Upper lobe of left lung (tissue), 4 donors: ENCODE results near the gene THAP4.

ENCODE experiments used
- CTCF ChIP-seq, 6 experiments: fragments of 450-650 bp in 4 of 6; fragments of 200-600 bp in 2 of 6; sonication (generic) in 2 of 6; IDR thresholded peaks; one replicate each; pipeline ENCODE4 v1.5.1; 2016 to 2019; ENCODE audit warnings: antibody characterized with exemption in 6 of 6
- POLR2AphosphoS5 ChIP-seq, 2 donors: sonication (generic); formaldehyde crosslinking; IDR thresholded peaks; one replicate each; pipeline ENCODE4 v1.5.1; 2017; ENCODE audit warnings: antibody characterized with exemption in 2 of 2

- TF ChIP-seq POLR2AphosphoS5 (IDR thresholded peaks at IDR 0.05) (no peak), CTCF (IDR thresholded peaks at IDR 0.05) (no peak)
These were observed 44.1 kb upstream of the THAP4 start for GRCh38 chr2:241680827-241681599.
